ENCODE results near the gene SRXN1. TPM values are rescaled to one million over a fixed set of nuclear protein-coding genes. Genes with fewer than 3 reads are reported as not detected.
A peak's percentile ranks its signal among the peaks of the same experiment; 100 is the strongest.

The SRXN1 gene
- total and polyA plus RNA-seq, 9 of the 15 experiments (the other 6 are each of a cell fraction or from before 2014, with no cell fraction given) = 6.8 to 36.4 (median 21.6) TPM

DNA sequence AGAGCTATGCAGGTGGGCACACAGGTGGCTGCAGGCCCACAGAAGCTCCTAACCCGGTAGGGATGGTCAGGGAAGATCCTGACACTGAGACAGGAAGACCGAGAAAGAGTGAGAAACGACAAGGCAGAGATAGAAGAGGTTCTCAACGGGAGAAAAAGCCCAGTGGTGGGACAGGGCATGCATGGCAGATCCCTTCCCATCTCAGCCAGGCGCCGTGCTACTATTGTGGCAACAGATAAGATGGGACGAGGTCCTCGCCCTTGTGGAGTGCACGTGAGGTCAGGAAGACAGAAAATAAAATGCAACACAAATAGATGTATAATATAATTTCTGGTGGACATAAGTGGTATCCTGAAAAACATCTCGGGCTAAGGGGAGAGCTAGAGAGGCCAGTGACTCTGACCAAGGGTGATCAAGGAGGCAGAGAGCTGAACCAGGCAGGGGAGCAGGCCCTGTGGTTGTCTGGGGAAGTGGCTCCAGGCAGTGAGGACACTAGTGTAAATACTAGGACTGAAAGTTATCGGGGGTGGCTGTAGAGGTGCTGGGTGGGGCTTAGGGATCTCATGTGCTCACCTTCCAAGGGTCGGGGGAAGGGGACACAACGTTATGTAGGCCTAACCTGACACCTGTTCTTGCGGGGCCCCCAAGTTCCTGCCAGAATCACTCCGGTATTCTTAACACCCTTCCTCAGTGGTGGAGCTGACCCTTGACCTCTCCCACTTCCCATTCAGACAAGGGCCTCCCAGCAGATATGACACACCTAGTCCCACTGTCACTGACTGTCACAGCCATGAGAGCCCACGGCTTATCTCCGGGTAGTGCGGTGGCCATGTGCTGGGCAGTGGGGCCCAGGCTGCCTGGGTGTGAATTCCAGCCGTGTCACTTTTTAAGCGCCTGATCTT, 1.0 kb downstream of the SRXN1 start (continued):
- no peak for TF ChIP-seq CCAR2 (IDR thresholded peaks at IDR 0.05; ENCODE audit: low read depth, low read length)
- TF ChIP-seq SMAD4 (CRISPR knock-in tag; conservative IDR thresholded peaks at IDR 0.05) = no peak
- no peak for TF ChIP-seq HNRNPUL1 (IDR thresholded peaks at IDR 0.05; ENCODE audit: low read length)
- TF ChIP-seq, protein P1, sequence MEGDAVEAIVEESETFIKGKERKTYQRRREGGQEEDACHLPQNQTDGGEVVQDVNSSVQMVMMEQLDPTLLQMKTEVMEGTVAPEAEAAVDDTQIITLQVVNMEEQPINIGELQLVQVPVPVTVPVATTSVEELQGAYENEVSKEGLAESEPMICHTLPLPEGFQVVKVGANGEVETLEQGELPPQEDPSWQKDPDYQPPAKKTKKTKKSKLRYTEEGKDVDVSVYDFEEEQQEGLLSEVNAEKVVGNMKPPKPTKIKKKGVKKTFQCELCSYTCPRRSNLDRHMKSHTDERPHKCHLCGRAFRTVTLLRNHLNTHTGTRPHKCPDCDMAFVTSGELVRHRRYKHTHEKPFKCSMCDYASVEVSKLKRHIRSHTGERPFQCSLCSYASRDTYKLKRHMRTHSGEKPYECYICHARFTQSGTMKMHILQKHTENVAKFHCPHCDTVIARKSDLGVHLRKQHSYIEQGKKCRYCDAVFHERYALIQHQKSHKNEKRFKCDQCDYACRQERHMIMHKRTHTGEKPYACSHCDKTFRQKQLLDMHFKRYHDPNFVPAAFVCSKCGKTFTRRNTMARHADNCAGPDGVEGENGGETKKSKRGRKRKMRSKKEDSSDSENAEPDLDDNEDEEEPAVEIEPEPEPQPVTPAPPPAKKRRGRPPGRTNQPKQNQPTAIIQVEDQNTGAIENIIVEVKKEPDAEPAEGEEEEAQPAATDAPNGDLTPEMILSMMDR (IDR thresholded peaks at IDR 0.05 in 2 of 3, conservative IDR thresholded peaks at IDR 0.05 in 1 of 3; ENCODE audit: insufficient read depth in 2 of 3, low read depth in 1 of 3, low read length in 3 of 3) = no peak
- no peak for TF ChIP-seq BCL6 (CRISPR knock-in tag; IDR thresholded peaks at IDR 0.05)
- no peak for TF ChIP-seq TCF7 (IDR thresholded peaks at IDR 0.05; ENCODE audit: borderline replicate concordance)
- TF ChIP-seq FOSL1 (tag; conservative IDR thresholded peaks at IDR 0.05) = no peak
- TF ChIP-seq, protein P2, sequence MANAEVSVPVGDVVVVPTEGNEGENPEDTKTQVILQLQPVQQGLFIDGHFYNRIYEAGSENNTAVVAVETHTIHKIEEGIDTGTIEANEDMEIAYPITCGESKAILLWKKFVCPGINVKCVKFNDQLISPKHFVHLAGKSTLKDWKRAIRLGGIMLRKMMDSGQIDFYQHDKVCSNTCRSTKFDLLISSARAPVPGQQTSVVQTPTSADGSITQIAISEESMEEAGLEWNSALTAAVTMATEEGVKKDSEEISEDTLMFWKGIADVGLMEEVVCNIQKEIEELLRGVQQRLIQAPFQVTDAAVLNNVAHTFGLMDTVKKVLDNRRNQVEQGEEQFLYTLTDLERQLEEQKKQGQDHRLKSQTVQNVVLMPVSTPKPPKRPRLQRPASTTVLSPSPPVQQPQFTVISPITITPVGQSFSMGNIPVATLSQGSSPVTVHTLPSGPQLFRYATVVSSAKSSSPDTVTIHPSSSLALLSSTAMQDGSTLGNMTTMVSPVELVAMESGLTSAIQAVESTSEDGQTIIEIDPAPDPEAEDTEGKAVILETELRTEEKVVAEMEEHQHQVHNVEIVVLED (CRISPR knock-in tag; IDR thresholded peaks at IDR 0.05) = no peak
- TF ChIP-seq KLF1 (tag; IDR thresholded peaks at IDR 0.05) = no peak
- no peak for TF ChIP-seq ZNF384 (IDR thresholded peaks at IDR 0.05; ENCODE audit: low read depth, low read length)
- TF ChIP-seq PTTG1 (tag; IDR thresholded peaks at IDR 0.05; ENCODE audit: low read depth) = no peak
- no peak for TF ChIP-seq EWSR1 (IDR thresholded peaks at IDR 0.05; ENCODE audit: borderline replicate concordance, low read depth, partially characterized antibody)
- TF ChIP-seq ZNF584 (CRISPR knock-in tag; IDR thresholded peaks at IDR 0.05; ENCODE audit: low read depth) = no peak
- TF ChIP-seq, protein P3, sequence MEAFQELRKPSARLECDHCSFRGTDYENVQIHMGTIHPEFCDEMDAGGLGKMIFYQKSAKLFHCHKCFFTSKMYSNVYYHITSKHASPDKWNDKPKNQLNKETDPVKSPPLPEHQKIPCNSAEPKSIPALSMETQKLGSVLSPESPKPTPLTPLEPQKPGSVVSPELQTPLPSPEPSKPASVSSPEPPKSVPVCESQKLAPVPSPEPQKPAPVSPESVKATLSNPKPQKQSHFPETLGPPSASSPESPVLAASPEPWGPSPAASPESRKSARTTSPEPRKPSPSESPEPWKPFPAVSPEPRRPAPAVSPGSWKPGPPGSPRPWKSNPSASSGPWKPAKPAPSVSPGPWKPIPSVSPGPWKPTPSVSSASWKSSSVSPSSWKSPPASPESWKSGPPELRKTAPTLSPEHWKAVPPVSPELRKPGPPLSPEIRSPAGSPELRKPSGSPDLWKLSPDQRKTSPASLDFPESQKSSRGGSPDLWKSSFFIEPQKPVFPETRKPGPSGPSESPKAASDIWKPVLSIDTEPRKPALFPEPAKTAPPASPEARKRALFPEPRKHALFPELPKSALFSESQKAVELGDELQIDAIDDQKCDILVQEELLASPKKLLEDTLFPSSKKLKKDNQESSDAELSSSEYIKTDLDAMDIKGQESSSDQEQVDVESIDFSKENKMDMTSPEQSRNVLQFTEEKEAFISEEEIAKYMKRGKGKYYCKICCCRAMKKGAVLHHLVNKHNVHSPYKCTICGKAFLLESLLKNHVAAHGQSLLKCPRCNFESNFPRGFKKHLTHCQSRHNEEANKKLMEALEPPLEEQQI (IDR thresholded peaks at IDR 0.05) = no peak
- TF ChIP-seq PHB2 (IDR thresholded peaks at IDR 0.05; ENCODE audit: low read depth) = no peak
- TF ChIP-seq, protein P4, sequence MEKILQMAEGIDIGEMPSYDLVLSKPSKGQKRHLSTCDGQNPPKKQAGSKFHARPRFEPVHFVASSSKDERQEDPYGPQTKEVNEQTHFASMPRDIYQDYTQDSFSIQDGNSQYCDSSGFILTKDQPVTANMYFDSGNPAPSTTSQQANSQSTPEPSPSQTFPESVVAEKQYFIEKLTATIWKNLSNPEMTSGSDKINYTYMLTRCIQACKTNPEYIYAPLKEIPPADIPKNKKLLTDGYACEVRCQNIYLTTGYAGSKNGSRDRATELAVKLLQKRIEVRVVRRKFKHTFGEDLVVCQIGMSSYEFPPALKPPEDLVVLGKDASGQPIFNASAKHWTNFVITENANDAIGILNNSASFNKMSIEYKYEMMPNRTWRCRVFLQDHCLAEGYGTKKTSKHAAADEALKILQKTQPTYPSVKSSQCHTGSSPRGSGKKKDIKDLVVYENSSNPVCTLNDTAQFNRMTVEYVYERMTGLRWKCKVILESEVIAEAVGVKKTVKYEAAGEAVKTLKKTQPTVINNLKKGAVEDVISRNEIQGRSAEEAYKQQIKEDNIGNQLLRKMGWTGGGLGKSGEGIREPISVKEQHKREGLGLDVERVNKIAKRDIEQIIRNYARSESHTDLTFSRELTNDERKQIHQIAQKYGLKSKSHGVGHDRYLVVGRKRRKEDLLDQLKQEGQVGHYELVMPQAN (IDR thresholded peaks at IDR 0.05; ENCODE audit: borderline replicate concordance) = peak; percentile 32; the same call in 1 of the 2 replicates
- no peak for TF ChIP-seq PML (IDR thresholded peaks at IDR 0.05; ENCODE audit: low read length)
- no peak for TF ChIP-seq ZNF124 (CRISPR knock-in tag; IDR thresholded peaks at IDR 0.05)
- TF ChIP-seq, protein P5, sequence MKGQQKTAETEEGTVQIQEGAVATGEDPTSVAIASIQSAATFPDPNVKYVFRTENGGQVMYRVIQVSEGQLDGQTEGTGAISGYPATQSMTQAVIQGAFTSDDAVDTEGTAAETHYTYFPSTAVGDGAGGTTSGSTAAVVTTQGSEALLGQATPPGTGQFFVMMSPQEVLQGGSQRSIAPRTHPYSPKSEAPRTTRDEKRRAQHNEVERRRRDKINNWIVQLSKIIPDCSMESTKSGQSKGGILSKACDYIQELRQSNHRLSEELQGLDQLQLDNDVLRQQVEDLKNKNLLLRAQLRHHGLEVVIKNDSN (CRISPR knock-in tag; IDR thresholded peaks at IDR 0.05) = no peak

Measured in K562 (cell line).